C4-2B (cell line): ENCODE measurements around the gene MAP1LC3C.

Experiments
- CTCF ChIP-seq: fragments of 450-650 bp; conservative IDR thresholded peaks from 2 replicates; pipeline ENCODE4 v1.5.1; 2017; ENCODE audit warnings: mild to moderate bottlenecking
- ZFX ChIP-seq: fragments of 450-650 bp; IDR thresholded peaks from 2 replicates; pipeline ENCODE4 v1.6.1; 2017

GRCh38 chr1:241994171-241994570, 4.7 kb downstream of the MAP1LC3C start:
- no peak for TF ChIP-seq ZFX
- TF ChIP-seq CTCF: no peak
